HG02642 (cell line): ENCODE results near the gene DDX51.

Experiments
- ATAC-seq: cut with Tn5 transposase; IDR thresholded peaks from one replicate; pipeline ENCODE4 v1.9.1; 2021; ENCODE audit warnings: mild to moderate bottlenecking; ENCODE audit not compliant: unreplicated experiment, poor library complexity

The DDX51 gene

GRCh38 chr12:132144115-132144809 is at the start of gene DDX51, which contains the start of gene NOC4L:
Gene DDX51 (minus strand): TSS chr12:132144319. CDS start chr12:132144296, 23 bp downstream.
Gene NOC4L (plus strand): TSS chr12:132144457. CDS start chr12:132144489, 32 bp downstream.
- peak; percentile 82 for ATAC-seq

GRCh38 chr12:132191715-132192553 is 47.8 kb upstream of the DDX51 start:
- ATAC-seq, result no peak

- ATAC-seq, result no peak
These were observed 46.8 kb upstream of the DDX51 start for GRCh38 chr12:132190834-132191500.

GRCh38 chr12:132190012-132190755 is 46.1 kb upstream of the DDX51 start:
- peak; percentile 20 for ATAC-seq

GRCh38 chr12:132189378-132190011 is 45.4 kb upstream of the DDX51 start:
- ATAC-seq, result peak; percentile 92

- ATAC-seq, result no peak
These were observed 44.8 kb upstream of the DDX51 start for GRCh38 chr12:132188916-132189325.

- no peak for ATAC-seq
These were observed 44.4 kb upstream of the DDX51 start for GRCh38 chr12:132188451-132188901.

- ATAC-seq, result no peak
These were observed 43.7 kb upstream of the DDX51 start for GRCh38 chr12:132187646-132188450.

GRCh38 chr12:132186857-132187620 is 42.9 kb upstream of the DDX51 start:
- ATAC-seq, result no peak

- no peak for ATAC-seq
These were observed 42.2 kb upstream of the DDX51 start for GRCh38 chr12:132186208-132186856.

- ATAC-seq, result no peak
These were observed 41.6 kb upstream of the DDX51 start for GRCh38 chr12:132185705-132186104.

- no peak for ATAC-seq
These were observed 38.7 kb upstream of the DDX51 start for GRCh38 chr12:132182711-132183365.

GRCh38 chr12:132182206-132182710 is 38.1 kb upstream of the DDX51 start:
- ATAC-seq, result no peak

GRCh38 chr12:132181570-132182200 is 37.6 kb upstream of the DDX51 start:
- no peak for ATAC-seq

GRCh38 chr12:132180648-132181546 is 36.8 kb upstream of the DDX51 start:
- no peak for ATAC-seq
